PFSK-1 (cell line): Measurements from ENCODE around the gene BMX.

Source experiments
- FOXP2 ChIP-seq: optimal IDR thresholded peaks from 2 replicates; pipeline ENCODE3; 2011; ENCODE audit warnings: borderline replicate concordance, control low read depth, inconsistent platforms; ENCODE audit not compliant: insufficient read depth; ENCODE audit errors: extremely low read length, extremely low read depth
- POLR2AphosphoS5 ChIP-seq: IDR thresholded peaks from 2 replicates; pipeline ENCODE4 v1.6.1; 2012; ENCODE audit warnings: low read depth, mild to moderate bottlenecking, control low read depth, low read length, moderate library complexity
- SIN3A ChIP-seq: IDR thresholded peaks from 2 replicates; pipeline ENCODE4 v1.6.1; 2012; ENCODE audit warnings: mild to moderate bottlenecking, low read length, moderate library complexity, borderline replicate concordance; ENCODE audit not compliant: insufficient read depth
- TAF1 ChIP-seq: IDR thresholded peaks from 2 replicates; pipeline ENCODE4 v1.6.1; 2012; ENCODE audit warnings: low read length, control low read depth, borderline replicate concordance; ENCODE audit not compliant: insufficient read depth
- TF ChIP-seq, protein P1 (sequence below), 2 experiments: IDR thresholded peaks; 2 replicates each; pipeline versions ENCODE4 v1.6.1 to v1.8.0; 2011 to 2012; ENCODE audit warnings: low read depth in 2 of 2, low read length in 2 of 2, control low read depth in 1 of 2, inconsistent platforms in 1 of 2, mild to moderate bottlenecking in 1 of 2, moderate library complexity in 1 of 2; ENCODE audit not compliant: insufficient read depth in 1 of 2

BMX gene

DNA sequence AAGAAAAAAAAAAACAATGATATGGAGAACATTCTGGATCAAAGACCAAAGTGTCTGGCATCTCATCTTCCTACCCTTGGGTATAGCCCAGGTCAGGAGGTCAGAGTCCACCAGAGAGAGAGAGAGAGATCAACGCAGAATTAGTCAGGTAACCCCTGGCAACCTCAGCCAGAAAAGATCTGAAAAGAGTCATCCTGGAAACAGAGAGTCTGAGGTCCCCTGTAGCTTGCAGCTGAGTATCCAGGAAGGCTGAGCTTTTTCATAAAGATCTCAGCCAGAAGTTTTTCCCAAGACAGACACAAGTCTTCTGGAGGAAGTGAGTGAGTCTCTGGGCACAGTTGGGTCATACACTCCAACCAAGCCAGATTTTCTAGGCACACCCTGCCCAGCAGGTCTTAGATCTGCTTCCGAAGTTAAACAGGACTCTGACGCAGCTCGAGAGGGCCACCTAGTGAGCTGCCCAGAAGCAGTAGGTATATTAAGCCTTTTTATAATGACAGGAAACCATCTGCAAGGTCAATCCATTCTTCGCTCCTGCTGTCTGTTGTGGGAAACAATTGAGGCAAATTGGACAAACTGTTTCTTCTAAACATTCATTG is 64.5 kb downstream of the BMX start:
- TF ChIP-seq TAF1 (no peak), FOXP2 (no peak), SIN3A (no peak), POLR2AphosphoS5 (no peak)
- TF ChIP-seq, protein P1, sequence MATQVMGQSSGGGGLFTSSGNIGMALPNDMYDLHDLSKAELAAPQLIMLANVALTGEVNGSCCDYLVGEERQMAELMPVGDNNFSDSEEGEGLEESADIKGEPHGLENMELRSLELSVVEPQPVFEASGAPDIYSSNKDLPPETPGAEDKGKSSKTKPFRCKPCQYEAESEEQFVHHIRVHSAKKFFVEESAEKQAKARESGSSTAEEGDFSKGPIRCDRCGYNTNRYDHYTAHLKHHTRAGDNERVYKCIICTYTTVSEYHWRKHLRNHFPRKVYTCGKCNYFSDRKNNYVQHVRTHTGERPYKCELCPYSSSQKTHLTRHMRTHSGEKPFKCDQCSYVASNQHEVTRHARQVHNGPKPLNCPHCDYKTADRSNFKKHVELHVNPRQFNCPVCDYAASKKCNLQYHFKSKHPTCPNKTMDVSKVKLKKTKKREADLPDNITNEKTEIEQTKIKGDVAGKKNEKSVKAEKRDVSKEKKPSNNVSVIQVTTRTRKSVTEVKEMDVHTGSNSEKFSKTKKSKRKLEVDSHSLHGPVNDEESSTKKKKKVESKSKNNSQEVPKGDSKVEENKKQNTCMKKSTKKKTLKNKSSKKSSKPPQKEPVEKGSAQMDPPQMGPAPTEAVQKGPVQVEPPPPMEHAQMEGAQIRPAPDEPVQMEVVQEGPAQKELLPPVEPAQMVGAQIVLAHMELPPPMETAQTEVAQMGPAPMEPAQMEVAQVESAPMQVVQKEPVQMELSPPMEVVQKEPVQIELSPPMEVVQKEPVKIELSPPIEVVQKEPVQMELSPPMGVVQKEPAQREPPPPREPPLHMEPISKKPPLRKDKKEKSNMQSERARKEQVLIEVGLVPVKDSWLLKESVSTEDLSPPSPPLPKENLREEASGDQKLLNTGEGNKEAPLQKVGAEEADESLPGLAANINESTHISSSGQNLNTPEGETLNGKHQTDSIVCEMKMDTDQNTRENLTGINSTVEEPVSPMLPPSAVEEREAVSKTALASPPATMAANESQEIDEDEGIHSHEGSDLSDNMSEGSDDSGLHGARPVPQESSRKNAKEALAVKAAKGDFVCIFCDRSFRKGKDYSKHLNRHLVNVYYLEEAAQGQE (IDR thresholded peaks at IDR 0.05; ENCODE audit: insufficient read depth in 1 of 2, low read depth in 2 of 2, low read length in 2 of 2): no peak

DNA sequence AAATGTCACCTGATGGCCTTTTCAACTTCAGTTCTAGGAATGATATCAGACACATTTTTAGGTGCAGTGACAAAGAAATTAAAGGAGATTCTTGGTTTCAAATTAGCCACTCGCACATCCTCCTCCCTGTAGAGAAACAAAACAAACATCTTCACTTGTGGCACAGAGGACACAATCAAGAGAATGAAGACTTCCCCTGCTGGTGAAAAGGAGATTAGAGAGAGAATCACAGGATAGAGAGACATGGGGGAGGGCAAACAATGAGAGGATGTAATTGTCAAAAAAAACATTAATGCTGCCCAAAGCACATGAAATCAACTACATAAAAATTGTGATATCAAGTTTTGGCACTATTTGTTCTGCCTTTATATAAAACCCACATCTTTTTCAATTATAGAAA is 65.6 kb downstream of the BMX start:
- TF ChIP-seq SIN3A (no peak), FOXP2 (no peak), TAF1 (no peak), POLR2AphosphoS5 (no peak)
- TF ChIP-seq, protein P1 (IDR thresholded peaks at IDR 0.05; ENCODE audit: insufficient read depth in 1 of 2, low read depth in 2 of 2, low read length in 2 of 2): no peak

DNA sequence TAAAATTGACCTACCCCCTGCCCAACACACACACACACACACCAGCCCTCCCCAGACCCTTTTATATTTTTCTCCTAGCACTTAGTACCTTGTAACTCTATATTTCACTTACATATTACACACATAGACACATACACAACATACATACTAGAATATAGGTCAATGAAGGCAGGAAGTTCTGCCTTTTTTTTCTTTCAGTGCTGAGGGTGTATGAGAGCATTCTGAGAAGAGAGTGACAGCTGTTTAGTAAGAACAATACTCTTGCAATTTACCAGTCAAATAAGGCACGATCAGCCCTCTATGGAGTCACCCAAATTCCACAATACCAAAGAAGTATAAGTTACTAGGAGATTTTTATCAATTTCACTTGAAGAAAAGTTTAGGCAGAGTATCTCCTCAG is 66.7 kb downstream of the BMX start:
- no peak for TF ChIP-seq TAF1
- TF ChIP-seq FOXP2: no peak
- TF ChIP-seq POLR2AphosphoS5: no peak

DNA sequence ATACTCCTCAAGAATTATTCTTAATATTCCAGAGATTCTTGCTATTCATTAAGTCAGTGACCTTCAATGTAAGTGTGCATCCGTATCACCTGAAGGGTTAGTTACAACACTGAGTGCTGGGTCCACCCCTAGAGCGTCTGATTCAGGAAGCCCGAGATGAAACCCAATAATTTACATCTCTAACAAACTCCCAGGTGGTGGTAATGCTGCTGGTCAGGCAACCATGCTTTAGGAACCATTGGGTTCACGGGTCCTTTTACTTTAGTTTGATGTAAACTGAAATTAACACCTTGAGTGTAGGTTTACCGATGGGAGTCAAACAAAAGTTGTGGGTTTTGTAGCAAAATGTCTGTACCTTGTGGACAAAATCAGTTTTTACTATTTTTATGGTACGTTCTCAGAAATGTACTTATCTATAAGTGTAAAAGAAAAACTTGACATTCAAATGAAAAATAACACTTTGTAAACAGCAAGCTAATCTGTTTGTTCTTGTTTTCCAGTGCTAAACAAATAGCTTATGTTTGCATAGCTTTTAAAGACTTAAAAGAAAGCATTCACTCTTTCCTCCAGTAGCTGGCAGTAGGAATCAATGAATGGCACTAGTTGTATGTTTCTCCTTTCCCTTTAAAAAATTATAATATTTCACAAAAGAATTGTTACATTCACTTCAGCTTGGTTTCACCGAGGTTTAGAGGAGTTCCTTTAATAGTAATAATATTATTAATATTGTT is 67.4 kb downstream of the BMX start:
- no peak for TF ChIP-seq POLR2AphosphoS5
- TF ChIP-seq, protein P1 (IDR thresholded peaks at IDR 0.05; ENCODE audit: insufficient read depth in 1 of 2, low read depth in 2 of 2, low read length in 2 of 2): no peak
- no peak for TF ChIP-seq TAF1
- TF ChIP-seq FOXP2: no peak
- no peak for TF ChIP-seq SIN3A

DNA sequence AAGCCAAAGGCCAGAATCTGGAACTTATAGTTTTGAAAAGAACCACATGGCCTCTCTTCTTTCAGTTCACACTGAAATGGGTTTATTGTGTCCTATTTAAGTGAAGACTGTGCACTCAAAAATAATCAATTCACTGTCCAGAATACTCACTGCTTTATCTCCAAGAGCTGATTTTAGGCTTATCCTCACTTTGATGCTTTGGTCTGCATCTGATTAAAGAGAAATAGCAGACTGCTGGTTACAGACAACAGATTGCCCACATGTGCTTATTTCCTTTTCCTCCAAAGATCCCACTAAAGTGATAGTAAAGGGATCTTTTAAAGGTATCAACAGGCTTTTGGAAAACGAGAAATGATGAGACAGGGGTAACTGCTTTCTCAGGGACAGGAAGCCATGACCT is 69.5 kb downstream of the BMX start:
- TF ChIP-seq SIN3A (no peak), POLR2AphosphoS5 (no peak), TAF1 (no peak), FOXP2 (no peak)
- TF ChIP-seq, protein P1 (IDR thresholded peaks at IDR 0.05; ENCODE audit: insufficient read depth in 1 of 2, low read depth in 2 of 2, low read length in 2 of 2): no peak
